Measurements from ENCODE around the gene HOXC12. TPM values are rescaled to one million over a fixed set of nuclear protein-coding genes. Genes with fewer than 3 reads are reported as not detected.

HOXC12 gene
- total and polyA plus RNA-seq, 2 donors (not counting 1 experiment from before 2014, with no cell fraction given), result not detected

- Histone ChIP-seq H3K4me3 (ENCODE audit: control extremely low read depth in 1 of 5, extremely low read depth in 1 of 5, insufficient read depth in 1 of 5, low read depth in 2 of 5, low read length in 4 of 5) (no peak overlapping the region), H3K27ac (ENCODE audit: low read length in 2 of 2) (no peak overlapping the region), H3K9me3 (ENCODE audit: control extremely low read depth in 1 of 3, control insufficient read depth in 2 of 3, insufficient read depth in 1 of 3, low read length in 2 of 3) (peaks cover 1 to 58% (median 3%) of the 10 kb centered on the region in 3 donors), H3K27me3 (replicated peaks in 1 of 4; ENCODE audit: control extremely low read depth in 1 of 4, control insufficient read depth in 3 of 4, insufficient read depth in 4 of 4, low read length in 3 of 4) (peaks cover 1 to 99% (median 94%) of the 10 kb centered on the region in 4 experiments), H3K4me2 (replicated peaks; ENCODE audit: low read depth, low read length, poor library complexity, severe bottlenecking) (peak overlapping the region; percentile 39), H4K20me1 (ENCODE audit: control insufficient read depth, insufficient read depth, low read length, poor library complexity, severe bottlenecking) (no peaks in the 10 kb centered on the region), H3K4me1 (ENCODE audit: control insufficient read depth in 2 of 2, insufficient read depth in 2 of 2, low read length in 2 of 2) (peaks cover 21 to 45% of the 10 kb centered on the region in 2 donors), H2AFZ (ENCODE audit: insufficient read depth, low read depth, low read length, poor library complexity, severe bottlenecking) (no peak overlapping the region), H3K79me2 (ENCODE audit: control insufficient read depth, insufficient read depth, low read length) (no peaks in the 10 kb centered on the region), H3K9ac (ENCODE audit: low read length) (no peak overlapping the region), H3K36me3 (replicated peaks in 1 of 2; ENCODE audit: control extremely low read depth in 1 of 2, control insufficient read depth in 1 of 2, extremely low read depth in 1 of 2, insufficient read depth in 2 of 2, low read length in 1 of 2) (no peaks in the 10 kb centered on the region)
- Mint-ChIP-seq H3K4me3 (peak overlapping the region; percentile 13), H3K27ac (no peak overlapping the region), H3K27me3 (peaks cover 98% of the 10 kb centered on the region), H3K9me3 (ENCODE audit: insufficient read depth) (no peaks in the 10 kb centered on the region), H3K4me1 (peaks cover 20% of the 10 kb centered on the region)
- ChIA-PET POLR2A (no interaction called here), CTCF (no interaction called here)
- intact Hi-C loops (cut with micrococcal nuclease), result loop anchor here (5.0 kb wide), 1 partner anchor 66 kb away; the partner anchor contains the start of gene HOXC5
- WGBS (ENCODE audit: insufficient coverage), result 13% methylated on average over 34 of the region's 36 CpGs
- TF ChIP-seq EZH2 (IDR thresholded peaks at IDR 0.05; ENCODE audit: borderline replicate concordance, insufficient read depth, low read depth, low read length, poor library complexity, severe bottlenecking) (peak; percentile 10), CTCF (IDR thresholded peaks at IDR 0.05) (no peak)
- peak; percentile 43 for DNase-seq
- no peak for ATAC-seq (ENCODE audit: low read depth)
Measured at GRCh38 chr12:53966385-53967133, 11.9 kb downstream of the HOXC12 start.

- peaks cover 0 to 100% (median 94%) of the 10 kb centered on the region in 4 experiments for H3K27me3 ChIP-seq (replicated peaks in 1 of 4; ENCODE audit: control extremely low read depth in 1 of 4, control insufficient read depth in 3 of 4, insufficient read depth in 4 of 4, low read length in 3 of 4)
- H3K9me3 Mint-ChIP-seq (ENCODE audit: insufficient read depth), result no peaks in the 10 kb centered on the region
- H3K27ac ChIP-seq (ENCODE audit: low read length in 2 of 2), result no peak overlapping the region
- POLR2A ChIA-PET, result no interaction called here
- no peak overlapping the region for H3K4me2 ChIP-seq (replicated peaks; ENCODE audit: low read depth, low read length, poor library complexity, severe bottlenecking)
- H3K27me3 Mint-ChIP-seq, result peaks cover 98% of the 10 kb centered on the region
- H3K4me3 ChIP-seq (ENCODE audit: control extremely low read depth in 1 of 5, extremely low read depth in 1 of 5, insufficient read depth in 1 of 5, low read depth in 2 of 5, low read length in 4 of 5), result no peak overlapping the region
- no peak overlapping the region for H3K27ac Mint-ChIP-seq
- H3K9ac ChIP-seq (ENCODE audit: low read length), result no peak overlapping the region
- ATAC-seq (ENCODE audit: low read depth) (no peak), DNase-seq (no peak)
- H3K4me1 Mint-ChIP-seq, result peaks cover 20% of the 10 kb centered on the region
- intact Hi-C loops (cut with micrococcal nuclease), result loop anchor here (5.0 kb wide), 1 partner anchor 65 kb away; the partner anchor contains the start of gene HOXC5
- no peaks in the 10 kb centered on the region for H3K36me3 ChIP-seq (replicated peaks in 1 of 2; ENCODE audit: control extremely low read depth in 1 of 2, control insufficient read depth in 1 of 2, extremely low read depth in 1 of 2, insufficient read depth in 2 of 2, low read length in 1 of 2)
- peaks cover 21 to 40% of the 10 kb centered on the region in 2 donors for H3K4me1 ChIP-seq (ENCODE audit: control insufficient read depth in 2 of 2, insufficient read depth in 2 of 2, low read length in 2 of 2)
- CTCF ChIA-PET, result no interaction called here
- H3K79me2 ChIP-seq (ENCODE audit: control insufficient read depth, insufficient read depth, low read length), result no peaks in the 10 kb centered on the region
- TF ChIP-seq EZH2 (IDR thresholded peaks at IDR 0.05; ENCODE audit: borderline replicate concordance, insufficient read depth, low read depth, low read length, poor library complexity, severe bottlenecking) (no peak), CTCF (IDR thresholded peaks at IDR 0.05) (no peak)
- H3K9me3 ChIP-seq (ENCODE audit: control extremely low read depth in 1 of 3, control insufficient read depth in 2 of 3, insufficient read depth in 1 of 3, low read length in 2 of 3), result peaks cover 1 to 63% (median 6%) of the 10 kb centered on the region in 3 donors
- WGBS (ENCODE audit: insufficient coverage), result 11% methylated on average over 4 of the region's 5 CpGs
- no peak overlapping the region for H2AFZ ChIP-seq (ENCODE audit: insufficient read depth, low read depth, low read length, poor library complexity, severe bottlenecking)
- H3K4me3 Mint-ChIP-seq, result no peak overlapping the region
- no peaks in the 10 kb centered on the region for H4K20me1 ChIP-seq (ENCODE audit: control insufficient read depth, insufficient read depth, low read length, poor library complexity, severe bottlenecking)
Measured at GRCh38 chr12:53967421-53967925, 12.8 kb downstream of the HOXC12 start.
